Measurements from ENCODE around the gene CPT1B.
"Not testable (repeated sequence)": the region's sequence is repeated elsewhere in the genome, so short reads cannot be mapped to it uniquely, and the experiment has no call there.

The CPT1B gene

DNA sequence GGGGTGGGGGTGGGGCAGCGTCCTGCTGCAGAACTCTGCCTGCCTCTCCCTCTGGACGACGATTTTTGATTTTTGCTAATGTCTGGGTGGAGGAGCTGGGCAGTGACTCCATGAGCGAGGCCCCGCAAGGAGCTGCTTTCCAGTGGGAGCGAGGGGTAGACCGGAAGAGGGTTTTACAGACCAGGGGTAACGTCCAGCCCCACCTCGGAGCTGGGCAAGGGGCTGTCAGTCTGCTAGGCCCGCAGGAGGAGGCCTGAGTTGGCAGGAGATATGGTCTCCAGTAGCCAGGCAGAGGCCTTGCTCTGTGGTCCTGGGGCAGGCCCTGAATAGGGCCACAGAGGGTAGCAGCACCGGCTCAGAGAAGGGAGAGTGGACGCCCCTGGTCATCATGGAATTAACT lies 31.4 kb upstream of the CPT1B start:
- DNase-seq (ENCODE audit: low read depth in 2 of 2) = no peak

GRCh38 chr22:50608996-50609395 lies 30.8 kb upstream of the CPT1B start:
- DNase-seq (ENCODE audit: low read depth in 2 of 2) = no peak

GRCh38 chr22:50608058-50608840 lies 30.0 kb upstream of the CPT1B start:
- not testable (repeated sequence) for DNase-seq (ENCODE audit: low read depth in 2 of 2)

- DNase-seq (ENCODE audit: low read depth in 2 of 2) = no peak
Observed at GRCh38 chr22:50607659-50608020, 29.4 kb upstream of the CPT1B start.

DNA sequence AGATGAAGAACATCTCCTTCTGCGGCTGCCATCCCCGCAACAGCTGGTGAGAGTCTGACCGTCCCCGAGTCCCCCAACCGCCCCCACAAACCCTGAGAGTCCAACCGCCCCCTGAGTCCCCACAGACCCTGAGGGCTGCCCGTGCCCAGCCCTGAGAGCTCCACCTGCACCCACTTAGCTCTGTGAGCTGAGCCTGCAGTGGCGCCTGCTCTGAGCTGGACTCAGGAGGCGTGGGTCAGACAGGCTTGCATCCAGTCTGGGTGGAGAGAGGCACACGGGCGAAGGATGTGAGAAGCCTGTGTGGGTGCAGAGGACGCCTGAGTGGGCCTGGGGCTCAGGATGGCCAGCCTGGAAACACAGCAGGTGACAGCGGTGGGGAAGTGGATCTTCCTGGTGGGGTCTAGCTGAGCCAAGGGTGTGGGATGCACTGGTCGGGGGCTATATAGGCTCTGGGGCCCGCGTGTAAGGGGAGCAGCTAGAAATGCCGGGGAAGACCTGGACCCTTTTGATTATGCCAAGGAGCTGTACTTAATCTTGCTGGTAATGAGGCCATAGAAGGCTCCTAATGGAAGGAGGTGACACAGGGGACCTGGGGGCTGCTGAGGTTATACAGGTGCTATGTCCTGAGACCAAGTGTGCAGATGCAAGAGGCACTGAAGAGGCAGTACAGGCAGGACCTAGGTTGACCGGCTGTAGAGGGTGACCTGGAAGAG lies 28.9 kb upstream of the CPT1B start:
- no peak for DNase-seq (ENCODE audit: low read depth in 2 of 2)

GRCh38 chr22:50606165-50606945 lies 28.1 kb upstream of the CPT1B start:
- DNase-seq (ENCODE audit: low read depth in 2 of 2) = no peak

GRCh38 chr22:50605613-50606074 lies 27.4 kb upstream of the CPT1B start:
- DNase-seq (ENCODE audit: low read depth in 2 of 2) = no peak

DNA sequence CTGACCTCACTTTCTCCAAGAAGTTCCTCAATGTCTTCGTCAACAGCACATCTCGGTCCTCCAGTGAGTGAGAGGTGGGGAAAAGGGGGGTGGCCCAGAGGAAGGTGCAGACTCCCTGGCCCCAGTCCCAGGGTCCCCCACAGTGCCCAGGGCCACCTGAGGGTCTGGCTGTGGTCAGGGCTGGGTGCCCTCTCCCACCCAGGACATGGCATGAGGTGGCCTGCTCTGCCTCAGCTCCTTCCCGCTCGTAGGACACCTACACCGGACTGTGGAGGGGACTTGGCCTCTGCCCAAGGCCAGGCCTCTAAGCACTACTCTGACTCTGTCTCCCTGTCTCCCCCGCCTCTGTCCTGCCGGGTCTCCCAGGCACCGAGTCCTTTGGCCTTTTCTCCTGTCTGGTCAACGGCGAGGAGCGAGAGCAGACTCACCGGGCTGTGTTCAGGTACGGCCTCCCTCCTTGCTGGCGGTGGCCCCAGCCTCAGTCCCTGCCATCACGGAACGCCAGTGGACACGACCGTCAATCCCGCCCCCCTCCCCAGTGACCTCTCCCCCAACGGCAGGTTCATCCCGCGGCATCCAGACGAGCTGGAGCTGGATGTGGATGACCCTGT lies 26.9 kb upstream of the CPT1B start:
- DNase-seq (ENCODE audit: low read depth in 2 of 2) = no peak

DNA sequence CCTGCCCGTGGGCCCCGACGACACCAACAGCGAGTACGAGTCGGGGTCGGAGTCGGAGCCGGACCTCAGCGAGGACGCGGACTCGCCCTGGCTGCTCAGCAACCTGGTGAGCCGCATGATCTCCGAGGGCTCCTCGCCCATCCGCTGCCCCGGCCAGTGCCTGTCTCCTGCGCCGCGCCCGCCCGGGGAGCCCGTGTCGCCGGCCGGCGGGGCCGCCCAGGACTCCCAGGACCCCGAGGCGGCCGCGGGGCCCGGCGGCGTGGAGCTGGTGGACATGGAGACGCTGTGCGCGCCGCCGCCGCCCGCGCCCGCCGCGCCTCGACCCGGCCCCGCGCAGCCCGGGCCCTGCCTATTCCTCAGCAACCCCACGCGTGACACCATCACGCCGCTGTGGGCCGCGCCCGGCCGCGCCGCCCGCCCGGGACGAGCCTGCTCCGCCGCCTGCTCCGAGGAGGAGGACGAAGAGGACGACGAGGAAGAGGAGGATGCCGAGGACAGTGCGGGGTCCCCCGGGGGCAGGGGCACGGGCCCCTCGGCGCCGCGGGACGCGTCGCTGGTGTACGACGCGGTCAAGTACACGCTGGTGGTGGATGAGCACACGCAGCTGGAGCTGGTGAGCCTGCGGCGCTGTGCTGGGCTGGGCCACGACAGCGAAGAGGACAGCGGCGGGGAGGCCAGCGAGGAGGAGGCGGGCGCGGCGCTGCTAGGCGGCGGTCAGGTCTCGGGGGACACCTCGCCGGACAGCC lies 26.2 kb upstream of the CPT1B start:
- DNase-seq (ENCODE audit: low read depth in 2 of 2) = no peak

DNA sequence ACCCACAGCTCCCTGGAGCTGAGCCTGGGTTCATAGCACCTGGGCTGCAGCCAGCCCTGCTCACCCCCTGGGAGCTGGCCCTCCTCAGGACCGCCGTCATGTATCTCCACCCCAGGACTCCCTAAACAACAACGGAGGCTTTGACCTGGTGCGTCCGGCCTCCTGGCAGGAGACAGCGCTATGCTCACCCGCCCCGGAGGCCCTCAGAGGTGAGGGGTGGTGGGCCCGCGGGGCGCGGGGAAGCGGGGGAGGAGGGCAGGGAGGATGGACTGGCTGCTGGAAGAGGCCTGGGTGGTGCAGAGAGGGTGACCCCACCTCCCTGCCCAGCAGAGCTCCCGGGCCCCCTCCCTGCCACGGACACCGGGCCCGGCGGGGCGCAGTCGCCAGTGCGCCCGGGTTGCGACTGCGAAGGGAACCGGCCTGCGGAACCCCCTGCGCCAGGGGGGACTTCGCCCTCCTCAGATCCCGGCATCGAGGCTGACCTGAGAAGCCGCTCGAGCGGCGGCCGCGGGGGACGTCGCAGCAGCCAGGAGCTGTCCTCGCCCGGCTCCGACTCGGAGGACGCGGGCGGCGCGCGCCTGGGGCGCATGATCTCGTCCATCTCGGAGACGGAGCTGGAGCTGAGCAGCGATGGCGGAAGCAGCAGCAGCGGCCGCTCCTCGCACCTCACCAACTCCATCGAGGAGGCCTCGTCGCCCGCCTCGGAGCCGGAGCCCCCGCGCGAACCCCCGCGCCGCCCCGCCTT lies 25.5 kb upstream of the CPT1B start:
- no peak for DNase-seq (ENCODE audit: low read depth in 2 of 2)

DNA sequence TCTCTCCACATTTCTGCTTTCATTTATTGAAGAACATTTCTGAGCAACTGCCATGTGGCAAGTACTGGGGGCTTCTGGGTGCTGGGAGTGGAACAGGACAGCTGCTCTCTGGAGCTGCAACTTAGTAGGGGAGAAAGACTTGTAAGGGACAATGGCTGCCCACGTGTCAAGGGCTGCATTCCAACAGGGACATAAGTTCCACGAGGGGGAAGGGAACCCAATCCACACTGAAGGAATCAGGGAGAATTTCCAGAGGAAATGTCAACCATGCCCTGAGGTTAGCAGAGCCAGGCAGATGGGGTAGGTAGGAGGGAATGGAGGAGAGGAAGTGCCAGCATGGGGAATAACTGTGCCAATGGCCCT lies 24.1 kb upstream of the CPT1B start:
- DNase-seq (ENCODE audit: low read depth in 2 of 2) = no peak

DNA sequence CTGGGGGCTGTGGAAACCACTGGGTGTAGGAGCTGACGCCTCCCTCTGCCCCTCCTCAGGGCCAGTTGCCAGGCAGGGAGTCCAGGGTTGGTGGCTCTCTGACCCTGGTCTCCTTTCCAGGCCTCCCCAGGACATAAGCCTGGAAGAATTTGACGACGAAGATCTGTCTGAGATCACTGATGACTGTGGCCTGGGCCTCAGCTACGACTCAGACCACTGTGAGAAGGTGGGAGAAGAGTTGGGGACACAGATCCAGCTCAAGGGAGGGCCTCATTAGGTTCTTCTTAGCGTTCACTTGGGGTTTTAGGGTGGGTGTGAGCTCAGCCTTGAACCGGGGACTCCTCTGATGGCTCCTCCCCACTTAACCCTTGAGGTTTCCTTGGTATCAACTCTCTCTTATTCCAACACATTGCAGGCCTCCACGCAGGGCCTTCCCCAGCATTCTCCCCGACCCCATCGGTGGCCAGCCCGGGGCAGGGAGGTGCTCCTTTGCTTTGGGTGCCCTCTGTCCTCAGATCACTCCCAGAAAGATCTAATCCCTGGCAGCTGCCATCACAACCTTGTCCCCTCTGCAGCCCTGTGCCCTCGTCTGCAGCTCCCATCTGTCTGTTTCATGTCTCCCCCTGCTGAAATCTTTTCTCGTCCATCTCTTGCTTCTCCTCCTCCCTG lies 23.6 kb upstream of the CPT1B start:
- no peak for DNase-seq (ENCODE audit: low read depth in 2 of 2)

GRCh38 chr22:50600967-50601668 lies 22.9 kb upstream of the CPT1B start:
- no peak for DNase-seq (ENCODE audit: low read depth in 2 of 2)

GRCh38 chr22:50600538-50600937 lies 22.3 kb upstream of the CPT1B start, which contains the start of gene MAPK8IP2:
MAPK8IP2 (plus strand) TSS chr22:50600793; CDS start chr22:50600819, 26 bp downstream.
- no peak for DNase-seq (ENCODE audit: low read depth in 2 of 2)

DNA sequence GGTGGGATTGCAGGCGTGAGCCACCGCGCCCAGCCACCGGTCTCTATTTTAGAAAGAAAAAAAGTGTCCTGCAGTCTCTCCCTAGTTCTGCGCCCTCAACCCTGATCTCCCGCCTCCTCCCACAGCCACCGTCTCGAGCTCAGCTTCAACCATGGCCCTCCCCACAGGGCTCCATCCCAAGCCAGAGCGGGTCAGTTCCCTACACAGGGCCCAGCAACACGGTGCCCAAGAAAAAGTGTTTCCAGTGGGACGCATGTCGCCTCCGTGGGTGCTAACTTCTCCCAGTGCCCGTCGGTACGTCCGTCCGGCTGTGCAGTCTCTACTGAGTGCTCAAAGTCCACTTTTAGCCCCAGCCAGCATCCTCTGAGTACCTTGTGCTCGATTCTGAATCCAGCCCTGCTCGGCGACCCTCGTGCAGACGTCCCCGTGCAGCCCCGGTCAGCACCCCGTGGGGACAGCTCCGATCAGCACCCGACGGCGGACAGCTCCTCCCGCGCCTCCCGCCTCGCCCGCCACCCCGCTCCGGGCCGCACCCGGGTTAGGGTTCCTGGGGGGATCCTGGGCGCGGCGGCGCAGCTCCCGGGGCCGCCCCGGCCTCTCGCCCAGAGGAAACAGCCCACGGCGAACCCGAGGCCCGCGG lies 21.7 kb upstream of the CPT1B start:
- no peak for DNase-seq (ENCODE audit: low read depth in 2 of 2)

DNA sequence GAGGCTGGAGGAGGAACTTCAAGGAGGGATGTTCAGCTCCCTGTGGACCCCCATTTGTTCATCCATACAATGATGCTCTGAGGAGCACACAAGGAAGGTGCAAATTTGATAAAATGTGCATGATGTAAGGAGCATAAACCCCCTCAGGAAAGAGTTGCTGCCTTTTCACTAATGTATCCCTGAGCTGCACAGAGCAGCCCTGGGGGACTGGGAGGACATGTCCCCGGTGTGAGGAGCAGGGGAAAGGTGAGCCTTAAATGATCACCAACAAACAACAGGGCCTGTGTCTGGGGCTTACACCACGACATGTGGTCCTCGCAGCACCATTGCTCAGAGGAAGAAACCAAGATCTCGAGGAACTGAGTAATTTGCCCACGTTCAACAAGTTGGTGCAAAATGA lies 18.9 kb upstream of the CPT1B start:
- DNase-seq (ENCODE audit: low read depth in 2 of 2) = no peak

DNA sequence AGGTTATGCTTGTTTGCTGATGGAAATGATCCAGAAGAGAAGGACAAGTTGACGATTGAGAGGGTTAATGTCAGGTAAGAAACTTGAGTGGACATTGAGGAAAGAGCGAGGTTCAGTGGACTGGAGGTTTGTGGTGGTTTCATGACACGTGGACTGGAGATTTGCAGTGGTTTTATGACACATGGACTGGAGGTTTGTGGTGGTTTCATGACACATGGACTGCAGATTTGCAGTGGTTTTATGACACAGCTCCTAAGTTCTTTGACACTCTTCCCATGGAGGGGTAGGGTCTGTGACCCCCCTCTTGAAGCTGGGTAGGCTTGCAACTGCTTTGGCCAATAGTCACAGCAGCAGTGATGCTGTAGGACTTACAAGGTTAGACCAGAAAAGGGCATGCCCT lies 17.0 kb upstream of the CPT1B start:
- DNase-seq (ENCODE audit: low read depth in 2 of 2) = no peak

GRCh38 chr22:50587407-50587806 lies 9.2 kb upstream of the CPT1B start:
- no peak for DNase-seq (ENCODE audit: low read depth in 2 of 2)

DNA sequence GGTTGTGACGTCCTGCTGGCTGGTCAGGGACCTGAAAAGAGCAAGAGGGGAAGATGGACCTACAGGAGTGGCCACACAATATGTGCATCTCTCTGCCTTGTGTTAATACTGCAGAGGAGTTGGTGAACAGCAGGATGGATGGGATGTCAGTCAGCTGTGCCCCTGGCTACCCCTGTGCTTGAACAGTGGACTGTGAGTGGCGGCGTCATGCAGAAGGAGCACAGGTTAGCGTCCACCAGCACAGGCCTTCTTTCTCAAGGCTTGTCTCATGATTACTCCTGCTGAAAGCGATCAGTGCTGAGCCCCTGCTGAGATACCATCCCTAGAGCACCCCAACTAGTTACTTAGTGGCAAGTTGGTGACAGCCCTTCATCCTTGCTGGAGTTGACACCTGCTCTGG lies 8.2 kb upstream of the CPT1B start:
- no peak for DNase-seq (ENCODE audit: low read depth in 2 of 2)

Measured in fibroblast of skin of left quadriceps (primary cell).